RPMI8226 (cell line): ENCODE data around the gene ANXA4.
"Not testable (repeated sequence)": the region's sequence is repeated elsewhere in the genome, so short reads cannot be mapped to it uniquely, and the experiment has no call there.

Experiments used
- DNase-seq: peaks from one replicate; pipeline ENCODE4 v3.0.0-alpha.2; 2015

ANXA4 gene

DNA sequence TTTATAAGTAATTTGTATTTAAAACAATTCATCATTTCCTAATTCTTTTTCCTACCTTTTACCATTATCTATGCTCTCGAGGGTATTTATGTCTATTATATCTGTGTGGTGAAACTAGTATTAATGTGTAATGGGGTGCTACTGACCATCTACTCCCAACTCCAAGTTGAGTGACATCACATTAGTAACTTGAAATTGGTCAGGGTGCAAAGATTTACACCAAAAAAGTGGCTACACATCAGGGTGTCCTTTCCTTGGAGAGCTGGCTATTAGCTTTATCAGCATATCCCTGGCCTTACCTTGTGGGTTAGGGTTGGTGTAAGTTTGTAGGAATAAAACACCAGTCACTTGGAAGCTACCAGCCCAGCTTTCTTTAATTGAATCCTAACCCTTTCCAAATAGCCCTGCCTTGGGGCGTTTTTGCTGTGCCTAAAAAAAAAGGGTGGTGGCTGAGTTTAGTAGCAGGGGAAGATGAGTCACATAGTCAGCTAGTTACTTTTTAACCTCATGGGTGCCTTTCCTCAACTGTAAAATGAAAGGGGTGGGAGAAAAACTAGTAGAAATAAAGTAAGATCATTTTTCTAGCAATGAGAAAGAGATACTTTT, 14.0 kb downstream of the ANXA4 start:
- DNase-seq: no peak

DNA sequence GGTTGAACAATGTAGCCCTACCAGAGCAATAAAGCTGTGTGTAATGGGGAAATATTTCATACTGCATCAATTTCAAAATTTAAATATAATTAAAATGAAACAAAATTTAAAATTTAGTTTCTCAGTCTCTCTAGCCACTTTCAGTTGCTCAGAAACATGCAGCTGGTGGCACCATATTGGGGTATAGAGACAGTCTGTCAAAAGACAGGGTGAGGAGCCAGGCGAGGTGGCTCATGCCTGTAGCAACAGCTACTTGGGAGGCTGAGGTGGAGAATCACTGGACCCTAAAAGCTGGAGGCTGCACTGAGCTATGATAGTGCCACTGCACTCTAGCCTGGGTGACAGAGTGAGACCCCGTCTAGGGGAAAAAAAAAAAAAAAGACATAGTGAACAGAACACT, 20.1 kb downstream of the ANXA4 start:
- no peak for DNase-seq

DNA sequence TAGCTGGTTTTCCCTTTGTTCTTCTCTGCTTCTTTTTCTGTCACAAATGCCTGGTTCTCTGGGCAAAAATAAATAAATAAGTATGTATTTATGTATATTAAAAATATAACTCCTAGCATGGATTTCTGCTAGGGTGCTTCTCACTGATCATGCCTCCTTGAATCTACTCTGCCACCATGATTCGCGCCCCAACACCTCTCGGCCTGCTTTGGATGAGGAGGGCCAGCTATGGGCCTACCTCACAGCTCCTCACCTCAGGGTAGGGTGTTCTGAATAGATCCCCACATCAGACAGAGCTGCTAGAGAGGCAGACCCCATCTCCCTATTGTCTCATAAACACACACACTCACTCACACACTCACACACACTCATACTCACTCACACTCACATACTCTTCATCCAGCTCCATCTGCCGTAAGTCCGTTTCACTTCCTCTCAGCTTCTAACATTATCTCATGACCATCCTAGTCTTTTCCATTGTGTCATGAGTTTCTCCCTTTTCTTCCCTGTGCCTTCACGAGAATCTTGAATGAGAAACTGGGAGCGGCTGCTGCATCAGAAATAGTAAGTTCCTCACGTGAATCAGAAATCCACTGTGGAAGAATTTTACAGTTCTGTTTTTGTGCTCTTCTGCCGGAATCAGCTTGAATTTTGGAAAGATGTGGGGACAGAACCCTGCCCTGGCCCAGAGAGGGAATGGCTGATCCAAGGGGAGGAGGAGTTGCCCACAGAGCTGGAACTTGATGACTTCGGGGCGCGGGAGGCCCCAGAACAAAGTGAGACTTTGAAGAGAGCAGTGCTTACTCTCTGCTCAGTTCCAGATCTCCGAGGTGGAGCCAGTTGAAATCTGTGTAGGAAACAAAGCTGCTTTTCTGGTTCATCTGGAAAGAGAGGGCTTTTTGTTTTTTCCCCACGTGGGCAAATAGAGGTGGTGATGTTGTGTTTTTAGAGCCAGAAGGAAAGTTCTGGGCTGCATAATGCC, 20.9 kb downstream of the ANXA4 start:
- no peak for DNase-seq

DNA sequence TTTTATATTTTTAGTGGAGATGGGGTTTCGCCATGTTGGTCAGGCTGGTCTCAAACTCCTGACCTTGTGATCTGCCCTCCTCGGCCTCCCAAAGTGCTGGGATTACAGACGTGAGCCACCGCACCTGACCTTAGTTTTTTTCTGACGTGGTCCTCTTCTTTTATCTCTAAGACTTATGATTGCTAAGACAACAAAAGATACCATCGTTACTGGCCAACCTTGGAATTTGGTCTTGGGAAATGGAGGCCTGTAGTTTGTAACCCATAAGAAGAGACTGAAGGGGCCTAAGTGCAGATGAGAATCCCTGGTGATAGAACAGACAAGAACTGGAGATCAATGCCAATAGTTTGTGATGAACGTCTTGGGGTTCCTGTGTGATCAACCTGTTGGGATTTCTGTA, 21.9 kb downstream of the ANXA4 start:
- DNase-seq: not testable (repeated sequence)

DNA sequence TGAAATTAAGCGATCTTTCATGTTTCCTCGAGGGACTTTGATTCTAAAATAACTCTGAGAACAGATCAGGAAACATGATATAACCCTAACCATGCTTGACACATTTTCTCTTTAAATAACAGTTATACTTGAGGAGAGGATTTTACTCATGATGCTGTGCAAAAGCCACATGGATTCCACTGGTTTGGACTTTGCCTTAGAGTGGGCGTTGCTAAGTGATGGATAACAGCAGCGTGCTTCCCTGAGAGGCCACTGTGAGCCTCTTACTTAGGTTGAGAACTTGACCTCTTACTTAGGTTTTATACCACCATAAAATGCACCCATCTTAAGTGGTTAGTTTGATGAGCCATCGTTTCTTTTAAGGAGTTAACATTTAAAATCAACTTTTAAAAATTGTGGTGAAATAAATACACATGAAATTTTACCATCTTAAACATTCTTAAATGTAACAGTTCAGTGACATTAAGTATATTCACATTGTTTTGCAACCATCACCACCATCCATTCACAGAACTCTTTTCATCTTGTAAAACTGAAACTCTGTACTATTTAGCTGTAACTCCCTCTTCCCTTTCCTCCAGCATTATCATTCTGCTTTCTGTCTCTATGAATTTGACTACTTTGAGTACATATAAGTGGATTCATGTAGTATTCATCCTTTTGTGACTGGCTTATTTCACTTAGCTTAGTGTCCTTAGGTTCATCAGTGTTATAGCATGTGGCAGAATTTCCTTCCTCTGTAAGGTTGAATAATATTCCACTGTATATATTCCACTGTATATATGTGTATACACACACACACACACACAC, 22.6 kb downstream of the ANXA4 start:
- no peak for DNase-seq

DNA sequence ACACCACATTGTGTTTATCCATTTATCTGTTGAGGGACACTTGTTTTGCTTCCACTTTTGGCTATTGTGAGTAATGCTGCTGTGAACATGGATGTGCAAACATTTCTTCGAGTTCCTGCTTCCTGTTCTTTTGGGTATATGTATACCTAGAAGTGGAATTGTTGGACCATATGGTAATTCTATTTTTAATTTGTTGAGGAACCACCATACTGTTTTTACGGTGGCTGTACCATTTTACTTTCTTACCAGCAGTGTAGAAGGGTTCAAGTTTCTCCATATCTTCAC, 23.1 kb downstream of the ANXA4 start:
- no peak for DNase-seq

DNA sequence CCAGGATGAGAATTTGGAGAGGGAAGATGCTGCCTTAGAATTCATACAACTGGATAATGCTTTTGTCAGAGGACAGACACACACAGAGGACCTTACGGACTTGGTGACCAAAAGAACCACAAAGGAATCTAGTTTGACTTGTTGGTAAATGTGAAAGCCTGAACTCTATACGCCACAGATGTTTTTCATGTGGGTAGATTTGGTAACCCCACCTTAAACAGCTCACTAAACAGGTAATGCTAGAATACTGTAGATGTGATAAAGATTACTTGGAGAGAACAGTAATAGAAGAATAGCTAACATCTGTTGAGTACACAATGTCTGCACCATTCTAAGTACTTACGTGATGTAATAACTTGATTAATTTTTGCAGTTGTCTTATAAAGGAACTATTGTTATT, 24.1 kb downstream of the ANXA4 start:
- no peak for DNase-seq

DNA sequence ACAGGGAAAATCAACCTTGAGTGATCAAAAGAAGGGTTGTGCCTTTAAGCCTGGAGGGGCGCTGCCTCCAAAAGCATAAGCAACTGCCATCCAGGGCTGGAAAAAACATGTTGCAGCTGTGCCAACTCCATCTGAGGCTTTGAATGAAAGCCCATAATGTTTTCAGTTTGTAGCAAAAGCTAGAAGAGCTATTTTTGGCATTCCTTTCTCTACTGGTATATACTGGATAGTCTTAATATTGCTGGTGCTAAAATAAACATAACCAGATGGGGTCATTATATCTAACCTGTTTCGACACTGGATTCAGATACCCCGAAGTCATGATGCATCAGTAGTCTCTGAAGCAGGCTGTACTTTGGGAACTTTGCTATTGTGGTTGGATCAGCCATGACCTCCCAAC, 25.1 kb downstream of the ANXA4 start:
- no peak for DNase-seq

DNA sequence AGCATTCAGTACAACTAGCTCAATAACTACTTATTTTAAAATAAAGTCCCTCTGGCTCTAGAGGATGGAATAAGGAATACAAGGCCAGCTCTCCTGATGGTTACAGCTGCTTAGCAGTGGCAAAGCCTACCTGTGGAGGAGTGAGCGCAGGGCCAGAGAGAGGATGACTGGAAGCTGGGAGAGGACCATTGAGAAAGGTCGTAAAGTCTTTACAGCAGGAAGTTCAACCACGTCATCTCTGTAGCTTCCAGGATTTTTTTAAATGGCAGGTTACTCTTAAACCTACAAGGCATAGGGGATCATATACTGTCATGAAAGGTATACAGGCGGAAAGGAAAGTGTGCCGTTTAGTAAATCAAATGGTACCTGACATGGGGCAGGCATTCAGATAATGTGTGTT, 26.3 kb downstream of the ANXA4 start:
- DNase-seq: no peak

DNA sequence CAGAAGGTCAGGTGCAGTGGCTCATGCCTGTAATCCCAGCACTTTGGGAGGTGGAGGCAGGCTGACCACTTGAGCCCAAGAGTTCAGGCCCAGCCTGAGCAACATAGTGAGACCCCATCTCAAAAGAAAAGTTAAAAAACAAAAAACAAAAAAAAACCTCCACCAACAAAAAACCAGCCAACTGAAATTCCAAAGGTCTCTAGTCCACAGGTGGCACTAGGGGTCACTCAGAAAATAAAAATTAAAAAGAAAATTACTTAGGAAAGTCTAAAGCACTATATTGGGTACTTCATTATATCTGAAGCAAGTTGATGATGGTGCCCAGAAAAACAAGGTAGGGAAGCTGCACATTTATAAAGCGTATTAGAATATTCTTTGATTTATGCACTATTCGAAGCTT, 26.9 kb downstream of the ANXA4 start:
- DNase-seq: no peak

DNA sequence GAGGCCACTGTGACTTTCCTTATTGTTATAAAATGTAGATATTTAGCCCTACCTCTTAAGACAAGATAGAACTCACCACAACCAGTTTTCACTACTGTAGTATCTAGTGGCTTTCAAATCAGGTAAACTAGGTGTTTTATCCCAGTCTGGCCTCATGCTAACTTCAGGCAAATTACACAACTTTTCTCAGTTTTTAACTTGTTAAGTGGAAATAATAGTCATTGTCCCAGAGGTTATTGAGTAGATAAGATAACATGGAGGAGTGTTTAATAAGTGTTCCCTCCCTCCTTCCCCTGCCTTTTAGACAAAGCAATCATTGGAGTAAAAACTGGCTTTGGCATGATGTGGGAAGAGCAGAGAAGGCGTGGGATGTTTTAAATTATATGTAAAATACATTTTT, 27.3 kb downstream of the ANXA4 start:
- DNase-seq: no peak

DNA sequence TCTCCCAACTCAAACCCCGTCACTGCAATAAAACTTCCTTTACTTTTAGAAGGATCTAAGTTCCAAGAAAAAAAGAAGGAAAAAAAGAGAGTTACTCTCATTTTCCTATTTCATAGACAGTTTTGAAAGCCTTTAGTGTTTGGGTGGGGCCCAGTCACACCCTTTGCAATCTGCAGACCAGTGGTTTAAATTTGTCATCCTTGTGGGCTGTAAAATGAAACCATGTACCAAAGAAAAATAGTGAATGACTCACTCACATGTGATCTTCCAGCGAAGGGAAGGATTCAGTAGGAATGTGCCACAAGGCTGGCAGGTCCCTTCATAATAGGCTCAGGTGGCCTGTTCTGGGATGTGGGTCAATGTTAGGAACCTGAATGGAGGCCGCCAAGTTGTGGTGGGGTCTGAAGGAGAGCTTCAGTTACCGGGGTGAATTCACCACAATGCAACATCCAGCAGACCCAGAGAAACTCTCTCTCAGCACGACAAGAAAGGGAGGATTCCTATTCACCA, 28.3 kb downstream of the ANXA4 start:
- DNase-seq: no peak

DNA sequence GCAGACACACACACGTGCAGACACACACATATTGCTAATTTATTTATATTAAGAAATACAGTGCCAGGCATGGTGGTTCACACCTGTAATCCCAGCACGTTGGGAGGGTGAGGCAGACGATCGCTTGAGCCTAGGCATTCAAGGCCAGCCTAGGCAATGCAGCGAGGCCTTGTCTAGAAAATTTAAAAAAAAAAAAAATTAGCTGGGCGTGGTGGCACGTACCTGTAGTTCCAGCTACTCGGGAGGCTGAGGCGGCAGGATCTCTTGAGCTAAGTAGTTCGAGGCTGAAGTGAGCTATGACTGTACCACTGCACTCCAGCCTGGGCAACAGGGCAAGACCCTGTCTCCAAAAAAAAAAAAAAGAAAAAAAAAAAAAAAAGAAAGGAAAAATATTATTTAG, 28.8 kb downstream of the ANXA4 start:
- DNase-seq: no peak

DNA sequence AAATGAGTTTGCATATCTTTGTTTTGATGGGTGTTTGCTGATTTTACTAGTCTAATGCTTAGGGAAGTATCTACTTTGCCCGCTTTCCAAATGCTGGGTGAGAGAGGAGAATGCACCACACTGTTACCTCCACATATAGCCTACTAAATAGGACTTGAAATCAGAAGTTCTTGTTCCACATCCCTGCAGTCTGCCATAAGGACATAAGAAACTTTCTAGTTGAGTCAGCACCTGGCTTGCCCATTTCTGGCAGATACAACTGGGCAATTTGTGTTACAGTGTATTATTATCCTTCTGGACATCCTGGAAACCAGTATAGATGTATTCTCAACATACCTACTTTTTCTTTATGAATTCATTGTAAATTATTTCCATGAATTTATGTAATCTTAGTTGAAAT, 29.5 kb downstream of the ANXA4 start:
- no peak for DNase-seq

DNA sequence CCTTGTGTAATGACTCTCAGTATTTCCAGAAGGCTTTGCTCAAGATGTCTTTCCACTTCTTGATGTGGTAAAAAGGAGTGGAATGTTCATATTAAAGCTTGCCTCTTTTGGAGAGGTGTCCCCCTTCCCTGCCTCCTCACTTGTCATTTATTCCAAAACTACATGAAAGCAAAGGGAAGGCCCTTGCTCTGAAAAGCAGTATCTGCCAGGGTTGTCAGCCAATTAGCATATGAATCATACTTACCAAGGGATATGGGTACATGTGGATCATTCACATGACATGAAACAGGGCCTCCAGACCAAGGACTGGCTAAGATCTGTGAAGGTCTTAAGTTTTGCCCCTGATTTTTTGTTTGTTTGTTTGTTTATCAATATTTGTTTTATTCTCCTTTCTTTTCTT, 31.3 kb downstream of the ANXA4 start:
- DNase-seq: no peak

DNA sequence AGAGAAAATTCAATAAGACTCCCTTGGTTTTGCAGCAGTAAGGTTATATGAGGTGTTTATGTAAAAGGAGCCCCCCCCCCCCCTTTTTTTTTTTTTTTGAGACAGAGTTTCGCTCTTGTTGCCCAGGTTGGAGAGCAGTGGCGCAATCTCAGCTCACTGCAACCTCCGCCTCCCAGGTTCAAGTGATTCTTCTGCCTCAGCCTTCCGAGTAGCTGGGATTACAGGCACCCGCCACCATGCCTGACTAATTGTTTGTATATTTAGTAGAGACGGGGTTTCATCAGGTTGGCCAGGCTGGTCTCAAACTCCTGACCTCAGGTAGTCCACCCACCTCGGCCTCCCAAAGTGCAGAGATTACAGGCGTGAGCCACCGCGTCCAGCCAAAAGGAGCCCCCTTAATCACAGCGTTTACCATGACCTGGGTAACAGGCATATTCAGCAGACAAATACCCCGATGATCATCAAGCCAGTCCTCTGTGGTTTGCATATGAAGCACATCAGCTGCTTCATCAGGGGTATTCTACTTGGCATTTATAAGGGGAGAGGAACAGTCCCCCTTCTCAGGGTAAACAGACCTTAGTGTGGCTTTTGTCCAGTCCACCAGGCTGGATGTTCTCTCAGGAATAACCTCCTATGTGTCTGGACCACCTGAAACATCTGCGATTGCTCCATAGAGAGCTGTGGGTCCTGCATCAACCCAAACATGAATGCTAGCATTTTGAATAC, 32.5 kb downstream of the ANXA4 start:
- not testable (repeated sequence) for DNase-seq

DNA sequence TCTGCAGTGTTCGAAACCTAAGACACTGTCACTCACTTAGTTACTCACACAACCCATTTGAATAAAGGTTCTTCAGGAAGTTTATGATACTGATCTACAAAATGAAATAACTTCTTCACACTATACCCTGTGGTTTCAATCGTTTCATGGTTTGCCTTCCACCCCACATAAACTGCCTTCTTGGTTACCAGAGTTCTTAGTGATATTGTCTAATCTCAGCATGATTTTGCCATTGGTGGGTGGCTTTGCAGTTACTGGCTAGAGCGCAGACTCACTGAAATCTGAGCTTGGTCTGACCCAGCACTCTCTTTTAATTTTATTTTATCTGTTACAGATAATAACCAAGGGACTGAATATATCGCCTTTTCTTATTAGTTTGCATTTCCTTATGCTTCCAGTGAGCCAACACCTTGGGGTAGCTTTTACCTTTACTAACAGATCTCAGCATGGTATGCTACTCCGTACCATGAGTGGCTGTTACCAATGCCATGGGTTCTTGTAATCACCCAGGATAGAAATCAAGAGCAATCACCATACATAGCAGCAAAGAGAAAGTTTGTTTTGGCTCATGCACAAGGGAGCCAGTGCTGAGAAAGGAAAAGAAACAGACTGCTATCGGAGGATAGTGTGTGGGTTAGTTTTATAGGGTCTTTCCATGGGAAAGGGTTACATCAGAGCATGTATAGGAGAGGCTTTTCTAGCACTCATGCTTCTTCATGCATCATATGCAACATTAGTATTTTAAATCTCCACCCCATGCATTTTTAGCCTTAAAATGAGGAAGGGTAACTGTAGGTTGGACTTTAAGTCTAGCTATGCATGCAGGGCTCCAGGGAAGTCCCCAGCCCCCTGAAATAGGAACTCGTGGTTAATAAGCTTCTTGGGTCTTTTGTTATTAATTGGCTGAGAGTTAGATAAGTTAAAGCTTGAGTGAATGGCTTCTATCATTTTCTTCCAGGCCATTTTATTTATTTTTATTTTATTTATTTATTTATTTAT, 33.3 kb downstream of the ANXA4 start:
- no peak for DNase-seq

DNA sequence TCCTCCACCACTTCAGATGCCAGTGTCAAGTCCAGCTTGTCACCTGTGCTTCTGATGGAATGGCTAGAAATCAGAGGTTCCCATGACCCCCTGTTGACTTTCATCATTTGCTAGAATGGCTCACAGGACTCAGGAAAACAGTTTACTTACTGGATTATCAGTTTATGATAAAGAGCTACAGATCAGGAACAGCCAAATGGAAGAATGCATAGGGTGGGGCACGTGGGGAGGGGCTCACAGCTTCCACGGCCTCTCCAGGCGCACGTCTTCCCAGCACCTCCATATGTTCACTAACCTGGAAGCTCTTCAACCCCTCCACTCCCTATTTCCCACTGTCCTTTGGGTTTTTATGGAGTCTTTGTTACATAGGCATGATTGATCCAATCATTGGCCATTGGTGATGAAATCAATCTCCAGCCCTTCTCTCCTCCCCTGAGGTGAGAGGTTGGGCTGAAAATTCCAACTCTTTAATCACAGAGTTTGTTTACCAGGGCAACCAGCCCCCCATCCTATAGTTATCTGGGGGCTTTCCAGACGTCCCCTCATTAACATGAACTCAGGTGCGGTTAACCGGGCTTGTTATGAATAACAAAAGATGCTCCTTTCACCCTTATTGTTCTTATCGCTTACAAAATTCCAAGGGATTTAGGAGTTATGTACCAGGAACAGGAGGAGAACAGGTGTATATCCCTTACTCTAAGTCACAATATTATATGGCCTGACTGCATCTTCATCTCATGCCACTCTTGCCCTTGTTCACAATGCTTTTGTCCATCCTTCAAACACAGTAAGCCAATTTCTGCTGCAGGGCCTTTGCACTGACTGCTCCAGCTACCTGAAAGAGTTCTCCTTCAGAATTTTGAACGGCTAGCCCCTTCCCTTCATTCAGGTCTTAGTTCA, 35.2 kb downstream of the ANXA4 start:
- DNase-seq: no peak

DNA sequence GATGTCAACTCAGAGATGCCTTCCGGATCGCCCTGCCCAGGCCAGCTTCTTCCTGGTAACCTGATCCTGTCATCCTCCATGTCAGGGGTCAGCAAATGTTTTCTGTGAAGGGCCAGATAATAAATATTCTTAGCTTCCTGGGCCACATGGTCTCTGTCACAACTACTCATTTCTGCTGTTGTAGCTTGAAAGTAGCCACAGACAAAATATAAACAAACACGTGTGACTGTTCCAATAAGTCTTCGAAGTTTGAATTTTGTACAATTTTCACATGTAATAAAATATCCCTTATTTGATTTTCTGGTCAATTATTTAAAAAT, 35.8 kb downstream of the ANXA4 start:
- DNase-seq: no peak

DNA sequence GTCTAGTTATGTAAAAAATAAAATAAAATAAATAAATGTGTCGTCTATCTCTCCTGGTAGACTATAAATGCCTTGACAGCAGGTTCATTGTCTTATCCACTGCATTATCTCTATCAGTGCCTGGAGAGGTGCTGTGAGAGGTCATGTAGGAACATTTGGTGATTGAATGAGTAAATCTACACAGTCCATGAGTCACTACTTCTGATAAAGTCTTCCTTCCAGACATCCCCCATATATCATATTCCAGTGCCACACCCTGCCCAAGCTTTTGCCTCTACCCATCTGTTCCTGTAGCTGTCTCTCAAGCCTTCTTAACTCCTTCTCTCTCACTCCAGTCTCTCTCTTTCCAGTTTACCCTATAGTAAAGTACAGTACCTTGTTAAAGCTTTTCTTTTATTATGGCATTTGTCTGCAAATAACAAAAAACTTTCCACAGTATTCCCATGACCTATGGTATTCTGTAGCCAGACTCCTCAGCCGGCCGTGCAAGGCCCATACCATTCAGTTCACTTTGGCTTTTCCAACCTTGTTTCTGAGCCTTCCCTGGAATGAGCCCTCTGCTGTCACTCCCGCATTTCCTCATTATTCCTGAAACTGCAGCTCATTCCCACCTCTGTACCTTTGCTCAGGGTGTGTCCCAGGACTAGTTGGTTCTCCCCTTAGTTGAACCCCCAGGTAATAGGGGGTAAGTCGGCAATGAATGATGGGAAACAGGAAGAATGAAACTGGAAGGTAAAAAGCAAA, 37.5 kb downstream of the ANXA4 start:
- DNase-seq: no peak
